NB4 (cell line): ENCODE measurements around the gene RBMS3.

Experiments
- DNase-seq: peaks from one replicate; pipeline ENCODE4 v3.0.0; 2010; ENCODE audit warnings: low read depth
- H3K4me3 ChIP-seq: one replicate; pipeline ENCODE4 v1.5.1; 2011; ENCODE audit warnings: mild to moderate bottlenecking, low read depth, low read length, moderate library complexity
- MYC ChIP-seq: IDR thresholded peaks from 2 replicates; pipeline ENCODE4 v1.6.1; 2011; ENCODE audit warnings: low read depth, low read length
- POLR2A ChIP-seq: IDR thresholded peaks from 2 replicates; pipeline ENCODE4 v1.6.1; 2011; ENCODE audit warnings: mild to moderate bottlenecking; ENCODE audit not compliant: insufficient read length; ENCODE audit errors: extremely low read depth
- TF ChIP-seq, protein P1 (sequence below): IDR thresholded peaks from 2 replicates; pipeline ENCODE4 v1.6.1; 2011; ENCODE audit warnings: low read depth, low read length
- TF ChIP-seq, protein P2 (sequence below): IDR thresholded peaks from one replicate; pipeline ENCODE4 v1.5.1; 2012; ENCODE audit warnings: low read depth, low read length

The RBMS3 gene

DNA sequence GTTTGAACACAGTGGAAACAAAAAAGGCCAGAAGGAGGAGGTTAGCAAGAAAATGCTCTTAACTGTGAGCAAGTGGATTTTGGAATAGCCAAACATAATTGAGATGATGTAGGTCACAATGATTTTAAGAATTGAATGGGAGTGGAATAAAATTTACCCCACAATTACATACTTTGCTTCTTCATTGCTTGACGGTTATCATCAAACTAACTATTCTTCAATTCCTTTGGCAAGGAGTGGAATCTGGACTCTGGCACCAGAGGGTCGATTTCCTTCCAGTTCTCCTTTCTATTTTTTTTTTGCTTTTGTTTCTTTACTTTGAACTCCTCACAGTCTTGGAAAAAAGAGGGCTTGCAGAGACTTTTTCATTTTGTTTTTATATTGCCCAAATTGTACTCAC, 691.0 kb downstream of the RBMS3 start:
- no peak overlapping the region for H3K4me3 ChIP-seq
- no peak for DNase-seq
- TF ChIP-seq, protein P1, sequence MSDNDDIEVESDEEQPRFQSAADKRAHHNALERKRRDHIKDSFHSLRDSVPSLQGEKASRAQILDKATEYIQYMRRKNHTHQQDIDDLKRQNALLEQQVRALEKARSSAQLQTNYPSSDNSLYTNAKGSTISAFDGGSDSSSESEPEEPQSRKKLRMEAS = no peak
- TF ChIP-seq MYC = no peak
- no peak for TF ChIP-seq POLR2A
- TF ChIP-seq, protein P2, sequence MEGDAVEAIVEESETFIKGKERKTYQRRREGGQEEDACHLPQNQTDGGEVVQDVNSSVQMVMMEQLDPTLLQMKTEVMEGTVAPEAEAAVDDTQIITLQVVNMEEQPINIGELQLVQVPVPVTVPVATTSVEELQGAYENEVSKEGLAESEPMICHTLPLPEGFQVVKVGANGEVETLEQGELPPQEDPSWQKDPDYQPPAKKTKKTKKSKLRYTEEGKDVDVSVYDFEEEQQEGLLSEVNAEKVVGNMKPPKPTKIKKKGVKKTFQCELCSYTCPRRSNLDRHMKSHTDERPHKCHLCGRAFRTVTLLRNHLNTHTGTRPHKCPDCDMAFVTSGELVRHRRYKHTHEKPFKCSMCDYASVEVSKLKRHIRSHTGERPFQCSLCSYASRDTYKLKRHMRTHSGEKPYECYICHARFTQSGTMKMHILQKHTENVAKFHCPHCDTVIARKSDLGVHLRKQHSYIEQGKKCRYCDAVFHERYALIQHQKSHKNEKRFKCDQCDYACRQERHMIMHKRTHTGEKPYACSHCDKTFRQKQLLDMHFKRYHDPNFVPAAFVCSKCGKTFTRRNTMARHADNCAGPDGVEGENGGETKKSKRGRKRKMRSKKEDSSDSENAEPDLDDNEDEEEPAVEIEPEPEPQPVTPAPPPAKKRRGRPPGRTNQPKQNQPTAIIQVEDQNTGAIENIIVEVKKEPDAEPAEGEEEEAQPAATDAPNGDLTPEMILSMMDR = no peak

DNA sequence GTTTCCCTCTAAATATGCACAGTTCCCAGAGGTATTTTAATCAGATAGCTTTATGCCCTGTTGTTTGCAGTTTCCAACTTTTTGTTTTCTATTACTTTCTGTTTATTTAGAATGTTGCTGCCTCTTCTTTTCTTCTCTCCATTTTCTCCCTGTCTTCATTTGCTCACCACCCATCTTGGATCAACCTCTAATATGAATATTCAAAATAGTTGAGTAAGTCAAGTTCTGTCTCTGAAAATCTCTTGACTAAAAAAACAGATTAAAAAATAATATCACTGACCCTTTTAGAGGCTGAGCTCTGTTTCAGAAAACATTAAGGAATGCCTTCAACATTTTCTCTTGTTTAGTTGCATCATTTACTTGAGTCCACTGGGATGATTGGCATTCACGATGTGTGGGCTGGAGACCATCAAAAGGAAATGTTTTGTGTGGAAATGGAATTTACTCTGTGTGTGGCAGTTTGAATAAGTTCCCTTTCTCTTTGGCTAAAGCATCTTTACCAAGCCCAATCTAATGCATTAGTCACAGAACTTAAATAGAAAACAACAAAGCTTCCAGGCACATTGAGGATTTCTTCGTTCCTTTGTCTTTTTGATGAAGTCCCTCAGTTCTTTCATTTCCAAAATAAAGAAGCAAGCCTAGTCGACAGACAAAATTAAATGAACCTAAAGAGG, 691.6 kb downstream of the RBMS3 start:
- DNase-seq = no peak
- no peak overlapping the region for H3K4me3 ChIP-seq
- TF ChIP-seq POLR2A (no peak), MYC (no peak)
- TF ChIP-seq, protein P1 = no peak
- TF ChIP-seq, protein P2 = no peak

DNA sequence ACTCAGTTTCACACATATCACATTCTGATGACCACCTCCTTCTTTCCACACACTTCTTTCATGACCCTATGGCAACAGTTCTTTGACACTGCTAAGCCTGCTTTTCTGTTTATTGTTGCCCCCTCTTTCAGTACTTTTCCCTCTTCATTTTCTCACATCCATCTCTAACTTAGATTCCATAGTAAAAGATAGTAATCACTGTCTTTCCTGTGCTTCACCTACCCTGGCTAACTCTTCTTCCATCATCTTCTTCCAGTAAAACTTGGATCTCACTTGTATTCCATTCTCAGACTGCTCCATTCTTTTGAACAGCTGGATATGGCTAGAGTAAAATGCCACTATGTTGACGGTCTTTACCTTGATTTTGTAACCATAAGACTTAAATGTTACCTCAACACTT, 692.9 kb downstream of the RBMS3 start:
- TF ChIP-seq POLR2A (no peak), MYC (no peak)
- TF ChIP-seq, protein P1 = no peak
- TF ChIP-seq, protein P2 = no peak
- no peak for DNase-seq
- H3K4me3 ChIP-seq = no peak overlapping the region

DNA sequence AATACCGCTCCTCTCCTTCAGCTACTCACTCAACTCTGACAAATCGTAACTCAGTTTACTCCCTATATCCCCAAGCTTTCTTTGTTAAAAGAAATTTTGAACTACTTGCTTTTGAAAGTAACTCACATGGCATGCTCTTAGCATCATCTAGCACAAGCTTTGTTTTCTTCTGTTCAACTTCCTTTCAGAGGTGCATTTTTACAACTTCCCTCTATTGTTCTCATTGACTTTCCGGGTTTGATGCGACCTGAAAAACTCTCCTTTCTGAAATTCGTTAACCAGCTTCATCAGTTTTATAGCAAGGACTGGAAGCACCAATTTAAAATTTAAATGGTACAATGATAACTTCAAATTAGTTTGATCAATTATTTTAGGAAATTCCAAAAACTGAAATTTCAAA, 696.0 kb downstream of the RBMS3 start:
- TF ChIP-seq, protein P1 = no peak
- TF ChIP-seq POLR2A (no peak), MYC (no peak)
- TF ChIP-seq, protein P2 = no peak
- no peak for DNase-seq
- H3K4me3 ChIP-seq = no peak overlapping the region

DNA sequence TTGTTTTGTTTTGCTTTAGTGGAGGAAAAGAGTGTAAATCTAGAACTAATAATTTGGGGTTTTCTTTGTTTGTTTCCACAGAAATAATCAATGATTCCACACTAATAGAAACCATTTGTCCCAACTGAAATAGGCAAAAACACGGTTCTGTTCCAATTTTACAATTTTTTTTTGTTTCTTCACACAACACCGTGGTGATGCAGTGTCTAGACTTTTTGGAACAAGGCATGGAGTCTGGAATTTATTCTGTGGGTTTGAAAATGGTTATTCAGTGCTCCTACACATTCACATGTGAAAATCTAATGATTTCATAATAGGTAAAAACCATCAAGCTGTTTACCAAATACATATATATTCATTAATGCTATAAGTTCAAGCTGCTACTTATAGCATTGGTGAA, 696.5 kb downstream of the RBMS3 start:
- TF ChIP-seq, protein P2 = no peak
- TF ChIP-seq, protein P1 = no peak
- no peak for DNase-seq
- H3K4me3 ChIP-seq = no peak overlapping the region

DNA sequence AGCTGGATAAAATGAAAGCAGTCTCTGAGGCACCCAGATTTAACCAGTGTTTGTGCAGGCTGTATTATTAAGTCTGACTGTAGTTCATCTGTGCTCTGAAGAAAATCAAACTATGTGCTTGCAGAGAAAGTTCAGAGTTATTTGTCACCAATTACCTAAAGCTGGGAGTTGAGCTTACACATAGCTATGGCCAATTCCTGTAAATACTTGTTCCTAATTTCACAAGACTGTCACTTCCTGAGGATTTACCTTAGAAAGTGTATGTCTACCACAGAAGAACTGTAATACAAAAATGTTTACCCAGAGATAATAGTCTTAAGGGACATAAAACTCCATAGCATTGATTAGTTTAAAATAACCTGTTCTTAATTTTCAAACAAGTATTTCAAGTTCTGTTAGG, 697.2 kb downstream of the RBMS3 start:
- no peak overlapping the region for H3K4me3 ChIP-seq
- DNase-seq = no peak
- TF ChIP-seq POLR2A = no peak
- TF ChIP-seq, protein P2 = no peak
